ENCODE results near the gene ATF6. TPM values are rescaled to one million over a fixed set of nuclear protein-coding genes. Genes with fewer than 3 reads are reported as not detected.

ATF6 gene
- total RNA-seq, 1 donor from 2014 or later, result 31.3 TPM

- Histone ChIP-seq H3K36me3 (peaks cover 91% of the 10 kb centered on the region), H3K27me3 (ENCODE audit: low read depth) (no peaks in the 10 kb centered on the region), H3K4me1 (no peaks in the 10 kb centered on the region), H3K9me3 (no peaks in the 10 kb centered on the region), H3K27ac (no peak overlapping the region), H3K4me3 (no peak overlapping the region)
- ATAC-seq (no peak), DNase-seq (no peak)
- intact Hi-C loops (cut with DNase I), result loop anchor here (5.0 kb wide), 1 partner anchor 247 kb away; no protein-coding TSS in a partner anchor
- TF ChIP-seq, protein P1, sequence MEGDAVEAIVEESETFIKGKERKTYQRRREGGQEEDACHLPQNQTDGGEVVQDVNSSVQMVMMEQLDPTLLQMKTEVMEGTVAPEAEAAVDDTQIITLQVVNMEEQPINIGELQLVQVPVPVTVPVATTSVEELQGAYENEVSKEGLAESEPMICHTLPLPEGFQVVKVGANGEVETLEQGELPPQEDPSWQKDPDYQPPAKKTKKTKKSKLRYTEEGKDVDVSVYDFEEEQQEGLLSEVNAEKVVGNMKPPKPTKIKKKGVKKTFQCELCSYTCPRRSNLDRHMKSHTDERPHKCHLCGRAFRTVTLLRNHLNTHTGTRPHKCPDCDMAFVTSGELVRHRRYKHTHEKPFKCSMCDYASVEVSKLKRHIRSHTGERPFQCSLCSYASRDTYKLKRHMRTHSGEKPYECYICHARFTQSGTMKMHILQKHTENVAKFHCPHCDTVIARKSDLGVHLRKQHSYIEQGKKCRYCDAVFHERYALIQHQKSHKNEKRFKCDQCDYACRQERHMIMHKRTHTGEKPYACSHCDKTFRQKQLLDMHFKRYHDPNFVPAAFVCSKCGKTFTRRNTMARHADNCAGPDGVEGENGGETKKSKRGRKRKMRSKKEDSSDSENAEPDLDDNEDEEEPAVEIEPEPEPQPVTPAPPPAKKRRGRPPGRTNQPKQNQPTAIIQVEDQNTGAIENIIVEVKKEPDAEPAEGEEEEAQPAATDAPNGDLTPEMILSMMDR (IDR thresholded peaks at IDR 0.05), result no peak
Observed at GRCh38 chr1:161790587-161791317, 24.6 kb downstream of the ATF6 start.

DNA sequence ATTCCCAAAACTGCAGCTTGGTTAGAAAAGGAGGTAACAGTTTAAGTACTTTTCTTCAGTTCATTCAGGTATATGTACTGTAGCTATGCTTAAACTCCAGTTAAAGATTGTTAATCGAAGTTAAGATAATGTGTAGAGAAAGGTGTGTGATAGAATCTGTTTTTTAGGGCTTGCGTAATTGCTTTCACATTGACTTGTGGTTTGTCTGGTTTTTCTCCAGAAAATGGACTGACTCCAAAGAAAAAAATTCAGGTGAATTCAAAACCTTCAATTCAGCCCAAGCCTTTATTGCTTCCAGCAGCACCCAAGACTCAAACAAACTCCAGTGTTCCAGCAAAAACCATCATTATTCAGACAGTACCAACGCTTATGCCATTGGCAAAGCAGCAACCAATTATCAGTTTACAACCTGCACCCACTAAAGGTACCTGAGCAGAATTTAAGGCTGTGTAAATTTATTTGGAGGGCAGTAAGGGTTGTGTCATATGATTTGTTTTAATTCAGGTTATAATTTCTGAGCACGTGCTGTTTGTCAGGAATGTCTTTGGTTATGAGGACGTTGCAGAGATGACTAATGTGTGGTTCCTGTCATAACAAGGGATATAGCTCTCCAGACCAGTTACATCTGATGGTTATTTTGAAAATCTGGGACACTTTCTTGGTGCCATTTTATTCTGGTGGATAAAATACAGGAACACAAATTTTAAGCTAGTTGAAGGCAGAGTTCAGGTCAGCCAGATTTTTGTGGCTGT is 26.0 kb downstream of the ATF6 start:
- peaks cover 91% of the 10 kb centered on the region for H3K36me3 ChIP-seq
- ATAC-seq (no peak), DNase-seq (no peak)
- H3K27me3 ChIP-seq (ENCODE audit: low read depth), result no peaks in the 10 kb centered on the region
- no peak overlapping the region for H3K27ac ChIP-seq
- no peak overlapping the region for H3K4me3 ChIP-seq
- H3K9me3 ChIP-seq, result no peaks in the 10 kb centered on the region
- H3K4me1 ChIP-seq, result no peaks in the 10 kb centered on the region
- intact Hi-C loops (cut with DNase I), result loop anchor here (5.0 kb wide), 1 partner anchor 245 kb away; no protein-coding TSS in a partner anchor
- TF ChIP-seq, protein P1 (IDR thresholded peaks at IDR 0.05), result no peak

GRCh38 chr1:161792740-161793139 is 26.6 kb downstream of the ATF6 start:
- intact Hi-C loops (cut with DNase I), result loop anchor here (5.0 kb wide), 1 partner anchor 245 kb away; no protein-coding TSS in a partner anchor
- H3K27me3 ChIP-seq (ENCODE audit: low read depth), result no peaks in the 10 kb centered on the region
- no peak overlapping the region for H3K27ac ChIP-seq
- ATAC-seq (peak; percentile 61 to 75), DNase-seq (no peak)
- H3K4me3 ChIP-seq, result no peak overlapping the region
- H3K36me3 ChIP-seq, result peaks cover 92% of the 10 kb centered on the region
- no peaks in the 10 kb centered on the region for H3K4me1 ChIP-seq
- H3K9me3 ChIP-seq, result no peaks in the 10 kb centered on the region
- TF ChIP-seq, protein P1 (IDR thresholded peaks at IDR 0.05), result peak; percentile 57

DNA sequence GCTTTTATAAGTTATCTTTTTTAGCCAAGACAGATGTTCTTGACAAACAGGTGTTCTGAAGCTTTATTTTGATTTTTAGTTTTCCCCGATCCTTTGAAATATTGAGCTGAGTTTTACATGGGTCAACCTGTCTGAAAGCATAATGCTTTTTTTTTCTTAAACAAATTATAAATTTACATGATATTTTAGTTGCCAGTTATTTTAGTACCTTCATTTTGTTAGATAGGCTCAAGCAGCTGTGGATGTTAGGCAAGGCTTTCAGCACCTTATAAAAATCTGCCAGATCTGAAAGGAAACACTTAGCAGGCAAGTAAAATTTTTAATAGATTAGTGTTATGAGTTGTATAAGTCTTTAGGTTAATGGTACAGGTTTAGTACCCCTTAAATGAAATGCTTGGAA is 33.7 kb downstream of the ATF6 start:
- no peak overlapping the region for H3K4me3 ChIP-seq
- H3K27ac ChIP-seq, result no peak overlapping the region
- DNase-seq (no peak), ATAC-seq (no peak)
- H3K27me3 ChIP-seq (ENCODE audit: low read depth), result no peaks in the 10 kb centered on the region
- no peaks in the 10 kb centered on the region for H3K9me3 ChIP-seq
- H3K4me1 ChIP-seq, result no peaks in the 10 kb centered on the region
- peaks cover 64% of the 10 kb centered on the region for H3K36me3 ChIP-seq
- intact Hi-C loops (cut with DNase I), result no loop called here
- TF ChIP-seq, protein P1 (IDR thresholded peaks at IDR 0.05), result no peak

DNA sequence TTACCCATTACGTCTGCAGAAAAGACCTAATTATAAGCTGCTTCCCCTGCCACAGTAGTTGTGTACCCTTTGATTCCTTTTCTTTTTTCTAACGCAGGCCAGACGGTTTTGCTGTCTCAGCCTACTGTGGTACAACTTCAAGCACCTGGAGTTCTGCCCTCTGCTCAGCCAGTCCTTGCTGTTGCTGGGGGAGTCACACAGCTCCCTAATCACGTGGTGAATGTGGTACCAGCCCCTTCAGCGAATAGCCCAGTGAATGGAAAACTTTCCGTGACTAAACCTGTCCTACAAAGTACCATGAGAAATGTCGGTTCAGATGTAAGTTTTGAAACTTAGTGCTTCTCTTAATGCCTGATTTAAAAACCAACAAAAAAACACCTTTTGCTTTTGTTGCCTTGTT is 35.8 kb downstream of the ATF6 start:
- no peak overlapping the region for H3K27ac ChIP-seq
- H3K27me3 ChIP-seq (ENCODE audit: low read depth), result no peaks in the 10 kb centered on the region
- peaks cover 52% of the 10 kb centered on the region for H3K36me3 ChIP-seq
- H3K4me1 ChIP-seq, result no peaks in the 10 kb centered on the region
- DNase-seq, result no peak
- no peak overlapping the region for H3K4me3 ChIP-seq
- ATAC-seq, result peak; percentile 69 to 85
- no peaks in the 10 kb centered on the region for H3K9me3 ChIP-seq
- intact Hi-C loops (cut with DNase I), result no loop called here
- TF ChIP-seq, protein P1 (IDR thresholded peaks at IDR 0.05), result no peak
